GM12878 (cell line): ENCODE results near the gene CNN2.

Experiments used
- E4F1 ChIP-seq: fragments of 450-650 bp; IDR thresholded peaks from 2 replicates; pipeline ENCODE4 v1.6.1; 2018; ENCODE audit warnings: borderline replicate concordance, mild to moderate bottlenecking; ENCODE audit not compliant: partially characterized antibody
- PAX5 ChIP-seq: IDR thresholded peaks from 2 replicates; pipeline ENCODE4 v1.6.1; 2011; ENCODE audit warnings: low read depth, low read length, borderline replicate concordance
- POLR2A ChIP-seq: IDR thresholded peaks from 2 replicates; pipeline ENCODE4 v1.6.1; 2011; ENCODE audit warnings: low read depth, mild to moderate bottlenecking, low read length
- POLR2AphosphoS5 ChIP-seq: IDR thresholded peaks from 2 replicates; pipeline ENCODE4 v1.6.1; 2011; ENCODE audit warnings: mild to moderate bottlenecking, low read length, inconsistent platforms
- USF1 ChIP-seq: IDR thresholded peaks from 2 replicates; pipeline ENCODE4 v1.6.1; 2011; ENCODE audit warnings: borderline replicate concordance, low read depth, mild to moderate bottlenecking, moderate library complexity, mixed read lengths, low read length; ENCODE audit not compliant: insufficient read depth; ENCODE audit errors: extremely low read length
- ZNF384 ChIP-seq: IDR thresholded peaks from 2 replicates; pipeline ENCODE4 v1.6.1; 2012; ENCODE audit warnings: low read depth, mild to moderate bottlenecking, low read length, improper control_type of control experiment, borderline replicate concordance
- ZSCAN29 ChIP-seq: fragments of 450-650 bp; IDR thresholded peaks from 2 replicates; pipeline ENCODE4 v1.6.1; 2017; ENCODE audit warnings: mild to moderate bottlenecking, moderate library complexity

GRCh38 chr19:1082165-1082927, 55.9 kb downstream of the CNN2 start:
- no peak; the same call in none of the 2 replicates for TF ChIP-seq POLR2A
- TF ChIP-seq ZNF384 = no peak
- TF ChIP-seq PAX5 = no peak; the same call in 1 of the 2 replicates
- TF ChIP-seq ZSCAN29 = no peak
- TF ChIP-seq E4F1 = no peak
- TF ChIP-seq POLR2AphosphoS5 = no peak
- TF ChIP-seq USF1 = peak; percentile 26
